22Rv1 (cell line): ENCODE results near the gene KIF22.

Experiments used
- CTCF ChIP-seq: fragments of 450-650 bp; IDR thresholded peaks from 2 replicates; pipeline ENCODE4 v1.5.1; 2017; ENCODE audit warnings: mild to moderate bottlenecking
- ZFX ChIP-seq: fragments of 450-650 bp; IDR thresholded peaks from 2 replicates; pipeline ENCODE4 v1.6.1; 2017; ENCODE audit warnings: antibody characterized with exemption, borderline replicate concordance

DNA sequence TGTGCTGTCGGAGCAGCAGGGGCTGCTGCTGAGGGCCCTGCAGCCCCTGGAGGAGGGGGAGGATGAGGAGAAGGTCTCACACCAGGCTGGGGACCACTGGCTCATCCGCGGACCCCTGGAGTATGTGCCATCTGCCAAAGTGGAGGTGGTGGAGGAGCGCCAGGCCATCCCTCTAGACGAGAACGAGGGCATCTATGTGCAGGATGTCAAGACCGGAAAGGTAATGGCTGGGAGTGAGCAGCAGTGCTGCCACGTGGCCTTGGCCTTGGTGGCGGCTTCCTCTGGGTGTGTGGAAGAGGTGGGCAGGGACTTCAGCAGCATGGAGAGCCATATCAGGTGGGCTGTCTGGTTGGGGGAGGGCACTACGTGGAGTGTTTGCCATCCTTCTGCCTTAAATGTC lies 49.7 kb downstream of the KIF22 start:
- TF ChIP-seq CTCF = no peak
- no peak for TF ChIP-seq ZFX
